NOMO-1 treated with dmso at 0.1 percent for 144 hours (cell line): ENCODE measurements around the gene SLC9A3.

ENCODE experiments used
- DNase-seq: peaks from one replicate; lab custom pipeline; 2025; ENCODE audit not compliant: unreplicated experiment; lab: John Stamatoyannopoulos, UW

The SLC9A3 gene

GRCh38 chr5:539469-540070 is 15.3 kb upstream of the SLC9A3 start:
- DNase-seq: no peak

GRCh38 chr5:538801-539468 is 14.7 kb upstream of the SLC9A3 start:
- no peak for DNase-seq

- DNase-seq: no peak
Measured at GRCh38 chr5:538271-538771, 14.1 kb upstream of the SLC9A3 start.

GRCh38 chr5:537621-538071 is 13.4 kb upstream of the SLC9A3 start:
- DNase-seq: no peak

- DNase-seq: no peak
Measured at GRCh38 chr5:537098-537497, 12.8 kb upstream of the SLC9A3 start.

- DNase-seq: no peak
Measured at GRCh38 chr5:535846-536698, 11.8 kb upstream of the SLC9A3 start.

GRCh38 chr5:534743-535671 is 10.8 kb upstream of the SLC9A3 start:
- no peak for DNase-seq

GRCh38 chr5:533955-534742 is 9.9 kb upstream of the SLC9A3 start:
- no peak for DNase-seq

GRCh38 chr5:533243-533954 is 9.2 kb upstream of the SLC9A3 start:
- no peak for DNase-seq

- no peak for DNase-seq
Measured at GRCh38 chr5:532521-533242, 8.4 kb upstream of the SLC9A3 start.

- DNase-seq: no peak
Measured at GRCh38 chr5:531749-532315, 7.6 kb upstream of the SLC9A3 start.

GRCh38 chr5:531101-531748 is 7.0 kb upstream of the SLC9A3 start:
- no peak for DNase-seq

- peak; percentile 99 for DNase-seq
Measured at GRCh38 chr5:530001-530955, 6.0 kb upstream of the SLC9A3 start.

- no peak for DNase-seq
Measured at GRCh38 chr5:528629-529511, 4.6 kb upstream of the SLC9A3 start.
